Astrocyte of the spinal cord (primary cell): ENCODE measurements around the gene SORL1.

ENCODE experiments used
- DNase-seq: peaks from one replicate; pipeline ENCODE4 v3.0.0; 2011; ENCODE audit warnings: low read depth, low spot score
- H3K4me3 ChIP-seq: 2 replicates; pipeline ENCODE4 v1.5.1; 2011; ENCODE audit warnings: low read depth, mild to moderate bottlenecking, low read length, moderate library complexity
- in situ Hi-C: cut with HindIII; loops from 2 replicates; pipeline ENCODE4 v1.10.0; 2017; ENCODE audit warnings: low sequenced_read_pairs
- TF ChIP-seq, protein P1 (sequence below): IDR thresholded peaks from 2 replicates; pipeline ENCODE4 v1.5.1; 2012; ENCODE audit warnings: low read depth, mild to moderate bottlenecking, low read length, inconsistent platforms

Gene SORL1

DNA sequence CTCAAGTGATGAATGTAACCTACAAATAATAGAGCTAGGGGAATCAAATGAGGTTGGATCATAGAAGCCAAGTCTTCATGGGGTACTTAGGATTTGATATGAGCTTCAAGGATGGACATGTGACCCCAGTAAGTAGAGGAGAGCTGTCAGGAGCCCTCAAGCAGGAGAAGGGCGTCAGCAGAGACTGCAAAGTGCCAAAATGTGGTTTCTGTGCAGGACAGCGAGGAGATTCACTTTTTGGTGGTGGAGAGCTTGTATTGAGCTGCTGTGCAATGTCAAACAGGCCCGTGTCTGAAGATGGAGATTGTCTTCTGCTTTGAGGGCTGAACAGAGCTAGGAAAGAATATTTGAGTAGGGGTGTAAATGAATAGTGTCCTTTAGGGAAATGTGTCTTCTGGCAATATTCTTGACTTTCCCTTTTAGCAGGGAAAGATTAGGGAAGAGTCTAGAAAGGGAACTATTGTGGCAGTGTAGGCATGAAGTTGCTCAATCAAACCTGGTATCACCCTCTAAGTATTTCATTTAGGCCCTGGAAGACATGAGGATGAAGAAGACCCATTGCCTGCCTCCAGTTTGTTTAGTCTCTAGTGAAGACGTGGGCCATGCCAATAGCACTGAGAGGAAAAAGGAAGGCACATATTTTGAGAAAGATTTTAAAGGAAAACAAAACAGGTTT is 31.8 kb downstream of the SORL1 start:
- TF ChIP-seq, protein P1, sequence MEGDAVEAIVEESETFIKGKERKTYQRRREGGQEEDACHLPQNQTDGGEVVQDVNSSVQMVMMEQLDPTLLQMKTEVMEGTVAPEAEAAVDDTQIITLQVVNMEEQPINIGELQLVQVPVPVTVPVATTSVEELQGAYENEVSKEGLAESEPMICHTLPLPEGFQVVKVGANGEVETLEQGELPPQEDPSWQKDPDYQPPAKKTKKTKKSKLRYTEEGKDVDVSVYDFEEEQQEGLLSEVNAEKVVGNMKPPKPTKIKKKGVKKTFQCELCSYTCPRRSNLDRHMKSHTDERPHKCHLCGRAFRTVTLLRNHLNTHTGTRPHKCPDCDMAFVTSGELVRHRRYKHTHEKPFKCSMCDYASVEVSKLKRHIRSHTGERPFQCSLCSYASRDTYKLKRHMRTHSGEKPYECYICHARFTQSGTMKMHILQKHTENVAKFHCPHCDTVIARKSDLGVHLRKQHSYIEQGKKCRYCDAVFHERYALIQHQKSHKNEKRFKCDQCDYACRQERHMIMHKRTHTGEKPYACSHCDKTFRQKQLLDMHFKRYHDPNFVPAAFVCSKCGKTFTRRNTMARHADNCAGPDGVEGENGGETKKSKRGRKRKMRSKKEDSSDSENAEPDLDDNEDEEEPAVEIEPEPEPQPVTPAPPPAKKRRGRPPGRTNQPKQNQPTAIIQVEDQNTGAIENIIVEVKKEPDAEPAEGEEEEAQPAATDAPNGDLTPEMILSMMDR: no peak
- no peak for DNase-seq
- H3K4me3 ChIP-seq: no peak overlapping the region
- in situ Hi-C loops: no loop called here

DNA sequence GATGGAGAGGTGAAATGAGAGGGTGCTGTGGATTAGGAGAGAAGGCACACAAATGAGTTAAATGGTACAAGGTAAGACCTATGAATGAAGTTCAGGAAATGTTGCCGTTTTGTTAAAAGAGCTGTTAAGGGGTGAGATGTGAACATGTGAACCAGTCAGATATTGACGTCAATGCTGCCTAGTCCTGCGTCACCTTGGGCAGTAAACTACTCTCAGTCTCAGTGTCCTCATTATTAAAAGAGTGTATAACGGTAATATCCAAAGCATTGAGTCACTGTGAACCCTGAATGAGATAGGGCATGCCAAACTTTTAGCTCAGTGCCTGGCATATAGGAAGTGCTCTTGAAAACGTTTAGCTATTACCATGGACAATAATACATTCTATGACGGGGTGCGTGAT is 33.1 kb downstream of the SORL1 start:
- in situ Hi-C loops: no loop called here
- no peak for DNase-seq
- H3K4me3 ChIP-seq: no peak overlapping the region
- TF ChIP-seq, protein P1: no peak

DNA sequence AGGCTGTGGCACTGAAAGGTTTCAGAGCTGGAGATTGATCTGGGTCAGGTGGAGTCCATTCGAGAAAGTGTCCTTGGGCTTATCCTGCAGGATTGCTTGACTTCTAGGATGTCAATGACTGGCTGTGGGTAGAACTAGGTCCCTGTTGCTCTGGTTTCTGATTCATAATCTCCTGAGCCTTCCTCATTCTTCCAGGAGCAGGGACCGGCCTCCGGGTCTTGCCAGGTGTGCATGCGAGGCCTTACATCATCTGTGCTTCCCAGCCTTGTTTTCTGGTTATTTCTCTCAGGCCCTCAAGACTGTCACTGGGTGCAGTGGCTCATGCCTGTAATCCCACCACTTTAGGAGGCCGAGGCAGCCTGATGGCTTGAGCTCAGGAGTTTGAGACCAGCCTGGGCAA is 33.9 kb downstream of the SORL1 start:
- in situ Hi-C loops: no loop called here
- H3K4me3 ChIP-seq: no peak overlapping the region
- no peak for DNase-seq
- TF ChIP-seq, protein P1: no peak

DNA sequence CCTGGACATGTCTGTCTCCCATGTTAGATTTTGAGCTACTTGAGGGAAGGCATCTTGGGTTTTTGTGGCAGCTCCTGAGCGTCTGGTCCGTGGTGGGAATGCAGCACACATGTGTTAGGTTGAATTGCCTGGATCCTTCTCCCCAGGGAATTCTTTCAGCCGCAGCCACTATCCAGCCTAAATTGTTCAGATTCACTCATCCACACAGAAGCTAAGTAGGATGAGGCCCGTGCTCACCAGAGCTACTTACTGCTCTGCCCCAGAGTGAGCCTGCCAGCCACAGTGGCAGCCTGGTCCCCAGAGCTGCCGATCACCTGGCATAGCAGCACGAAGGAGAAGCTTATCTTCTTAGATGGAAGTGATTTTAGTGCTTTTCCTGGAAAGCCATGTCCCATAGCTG is 35.1 kb downstream of the SORL1 start:
- no peak overlapping the region for H3K4me3 ChIP-seq
- no peak for DNase-seq
- TF ChIP-seq, protein P1: no peak
- in situ Hi-C loops: no loop called here

DNA sequence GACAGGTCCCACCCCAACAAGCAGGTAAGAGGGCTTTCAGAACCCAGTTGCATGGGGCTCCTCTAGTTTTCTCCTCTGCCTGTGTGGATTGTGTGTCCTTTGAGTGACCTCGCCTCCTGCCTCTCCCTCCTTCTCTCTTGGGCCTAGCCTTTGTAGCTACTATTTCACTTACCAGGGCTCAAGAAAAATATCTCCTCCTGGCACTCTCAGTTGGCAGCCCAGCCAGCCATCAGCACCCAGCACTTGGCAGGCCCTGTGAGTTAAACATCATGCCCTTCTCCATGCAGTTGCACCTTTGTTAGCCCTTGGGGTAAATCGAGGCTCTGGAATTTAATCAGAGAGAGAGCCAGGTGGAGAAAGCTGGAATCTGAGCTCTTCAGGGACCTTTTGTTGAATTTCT is 36.1 kb downstream of the SORL1 start:
- H3K4me3 ChIP-seq: no peak overlapping the region
- in situ Hi-C loops: no loop called here
- DNase-seq: no peak
- TF ChIP-seq, protein P1: no peak

DNA sequence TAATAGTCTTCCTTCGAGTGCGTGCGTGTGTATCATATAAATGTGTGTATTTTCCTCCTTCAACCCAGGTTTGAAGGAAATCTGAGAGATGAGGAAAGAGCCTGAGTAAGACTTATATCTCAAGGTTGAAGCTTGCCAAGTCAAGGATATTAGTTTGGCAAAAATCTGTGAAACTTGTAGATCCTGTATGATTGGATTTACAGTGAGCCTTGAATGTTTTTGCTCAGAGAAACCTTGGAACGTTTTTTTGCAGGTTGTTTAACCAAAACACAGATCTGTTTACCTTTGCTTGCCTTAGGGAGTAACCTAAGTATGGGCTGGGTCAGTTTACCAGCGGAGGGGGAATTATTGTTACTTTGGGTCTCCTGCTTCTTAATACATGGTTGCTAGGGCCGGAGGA is 36.5 kb downstream of the SORL1 start:
- TF ChIP-seq, protein P1: no peak
- no peak for DNase-seq
- in situ Hi-C loops: no loop called here
- H3K4me3 ChIP-seq: no peak overlapping the region

DNA sequence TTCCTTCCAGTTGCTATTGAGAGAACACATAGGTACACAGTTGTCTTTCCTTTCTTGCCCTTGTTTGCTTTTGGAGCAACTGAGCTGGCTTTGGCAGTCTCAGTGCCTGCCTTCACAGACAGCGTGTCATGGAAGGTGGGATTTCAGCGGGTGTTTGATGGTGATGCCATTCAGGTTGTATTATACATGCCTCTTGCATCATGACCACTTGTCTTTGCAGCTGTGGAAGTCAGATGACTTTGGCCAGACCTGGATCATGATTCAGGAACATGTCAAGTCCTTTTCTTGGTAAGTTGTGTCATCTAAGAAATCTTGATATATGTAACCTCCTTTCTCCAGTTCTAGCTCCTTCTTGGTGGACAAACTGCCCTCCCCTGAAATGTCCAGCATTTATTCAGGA is 37.7 kb downstream of the SORL1 start:
- DNase-seq: no peak
- in situ Hi-C loops: no loop called here
- H3K4me3 ChIP-seq: no peak overlapping the region
- TF ChIP-seq, protein P1: no peak
